IMR-90 (cell line): ENCODE results near the gene TTC1. TPM values are rescaled to one million over a fixed set of nuclear protein-coding genes. Genes with fewer than 3 reads are reported as not detected.

Experiments
- ATAC-seq: fragments of 200-7000 bp; cut with Tn5 transposase; 2 replicates; pipeline ENCODE4 v1.9.1; 2020; ENCODE audit warnings: low read depth, mild to moderate bottlenecking, moderate library complexity
- BruUV-seq: library from RNA; stranded (reverse); fragments of 400-500 nt; replicated peaks from 2 replicates; lab custom pipeline; 2021; lab: Mats Ljungman, UMichigan
- CTCF ChIA-PET: fragments of 300-600 bp; formaldehyde crosslinking; extraction: SDS; loops from one replicate; lab custom pipeline; 2021; ENCODE audit warnings: antibody characterized with exemption; lab: Yijun Ruan, JAX
- POLR2A ChIA-PET: fragments of 300-600 bp; sonication (Branson Sonifier 250); formaldehyde crosslinking; loops from one replicate; lab custom pipeline; 2022; ENCODE audit warnings: antibody characterized with exemption; ENCODE audit not compliant: unreplicated experiment; lab: Charles Lee
- DNase-seq: peaks from one replicate; pipeline ENCODE4 v3.0.0; 2013
- H2AFZ ChIP-seq: replicated peaks from 2 replicates; pipeline ENCODE3; 2013; ENCODE audit warnings: low read length, mild to moderate bottlenecking; ENCODE audit not compliant: poor library complexity
- H2AK5ac ChIP-seq: 2 replicates; pipeline ENCODE4 v1.6.1; 2013; ENCODE audit warnings: low read depth, low read length, inconsistent platforms
- H2AK9ac ChIP-seq: replicated peaks from 2 replicates; pipeline ENCODE3; 2013; ENCODE audit warnings: mild to moderate bottlenecking, low read depth, low read length, moderate library complexity; ENCODE audit not compliant: poor library complexity
- H2BK120ac ChIP-seq: 2 replicates; pipeline ENCODE4 v1.6.1; 2013; ENCODE audit warnings: low read depth, low read length, inconsistent platforms
- H2BK15ac ChIP-seq: 3 replicates; pipeline ENCODE4 v1.6.1; 2013; ENCODE audit warnings: low read depth, low read length, inconsistent platforms
- H2BK20ac ChIP-seq: 2 replicates; pipeline ENCODE4 v1.6.1; 2013; ENCODE audit warnings: low read depth, mild to moderate bottlenecking, inconsistent platforms, low read length, moderate library complexity
- H2BK5ac ChIP-seq: 2 replicates; pipeline ENCODE4 v1.6.1; 2013; ENCODE audit warnings: mild to moderate bottlenecking, low read depth, low read length, inconsistent platforms; ENCODE audit not compliant: poor library complexity, severe bottlenecking
- H3K14ac ChIP-seq: replicated peaks from 2 replicates; pipeline ENCODE4 v1.6.1; 2013; ENCODE audit warnings: low read depth, low read length, inconsistent platforms
- H3K18ac ChIP-seq: 2 replicates; pipeline ENCODE4 v1.6.1; 2013; ENCODE audit warnings: low read depth, low read length, control low read depth
- H3K23ac ChIP-seq: 2 replicates; pipeline ENCODE4 v1.6.1; 2013; ENCODE audit warnings: low read depth, low read length, inconsistent platforms
- H3K27ac ChIP-seq: 2 replicates; pipeline ENCODE4 v1.5.1; 2013; ENCODE audit warnings: mild to moderate bottlenecking, control low read depth, low read length; ENCODE audit not compliant: insufficient read depth
- H3K27me3 ChIP-seq: 2 replicates; pipeline ENCODE4 v1.6.1; 2013; ENCODE audit warnings: low read length; ENCODE audit not compliant: control insufficient read depth, insufficient read depth
- H3K36me3 ChIP-seq: 2 replicates; pipeline ENCODE4 v1.6.1; 2013; ENCODE audit warnings: low read length, mixed read lengths; ENCODE audit not compliant: control insufficient read depth, insufficient read depth
- H3K4ac ChIP-seq: 2 replicates; pipeline ENCODE4 v1.6.1; 2013; ENCODE audit warnings: low read depth, low read length, inconsistent platforms
- H3K4me1 ChIP-seq: 2 replicates; pipeline ENCODE4 v1.6.1; 2013; ENCODE audit warnings: low read length, mixed read lengths; ENCODE audit not compliant: control insufficient read depth, insufficient read depth
- H3K4me2 ChIP-seq: 2 replicates; pipeline ENCODE4 v1.6.1; 2013; ENCODE audit warnings: low read depth, mild to moderate bottlenecking, control low read depth, low read length, moderate library complexity
- H3K4me3 ChIP-seq: 2 replicates; pipeline ENCODE4 v1.5.1; 2013; ENCODE audit warnings: low read depth, mild to moderate bottlenecking, control low read depth, low read length, moderate library complexity; ENCODE audit not compliant: insufficient read depth
- H3K56ac ChIP-seq: 2 replicates; pipeline ENCODE4 v1.6.1; 2013; ENCODE audit warnings: low read length, inconsistent platforms; ENCODE audit not compliant: insufficient read depth; ENCODE audit errors: extremely low read depth
- H3K79me1 ChIP-seq, 2 experiments: 2 replicates each; pipeline ENCODE4 v1.6.1; 2013; ENCODE audit warnings: low read length in 2 of 2, inconsistent platforms in 1 of 2, low read depth in 1 of 2
- H3K9ac ChIP-seq: 2 replicates; pipeline ENCODE4 v1.6.1; 2013; ENCODE audit warnings: low read depth, low read length, control low read depth
- H3K9me1 ChIP-seq: 2 replicates; pipeline ENCODE4 v1.6.1; 2013; ENCODE audit warnings: low read length, inconsistent platforms; ENCODE audit not compliant: insufficient read depth
- H3K9me3 ChIP-seq: 2 replicates; pipeline ENCODE4 v1.6.1; 2013; ENCODE audit warnings: low read length; ENCODE audit not compliant: control insufficient read depth, insufficient read depth
- H4K20me1 ChIP-seq: 2 replicates; pipeline ENCODE4 v1.6.1; 2013; ENCODE audit warnings: low read length, inconsistent platforms; ENCODE audit not compliant: insufficient read depth
- H4K5ac ChIP-seq: 2 replicates; pipeline ENCODE4 v1.6.1; 2013; ENCODE audit warnings: mild to moderate bottlenecking, low read depth, low read length, control low read depth
- H4K8ac ChIP-seq, 2 experiments: 2 replicates each; pipeline ENCODE4 v1.6.1; 2013; ENCODE audit warnings: low read depth in 2 of 2, low read length in 2 of 2, control low read depth in 1 of 2, inconsistent platforms in 1 of 2
- H4K91ac ChIP-seq: 2 replicates; pipeline ENCODE4 v1.6.1; 2013; ENCODE audit warnings: low read depth, low read length, inconsistent platforms; ENCODE audit not compliant: insufficient read depth
- BHLHE40 ChIP-seq: fragments of 150-350 bp; IDR thresholded peaks from 2 replicates; pipeline ENCODE4 v1.6.1; 2016; ENCODE audit warnings: mild to moderate bottlenecking, low read depth, low read length
- CEBPB ChIP-seq: IDR thresholded peaks from 2 replicates; pipeline ENCODE4 v1.6.1; 2012; ENCODE audit warnings: low read depth, low read length, improper control_type of control experiment
- CHD1 ChIP-seq: IDR thresholded peaks from 2 replicates; pipeline ENCODE4 v1.6.1; 2012; ENCODE audit warnings: low read depth, low read length, improper control_type of control experiment
- ELK1 ChIP-seq: fragments of 150-350 bp; IDR thresholded peaks from 2 replicates; pipeline ENCODE4 v1.6.1; 2016; ENCODE audit warnings: low read depth, mild to moderate bottlenecking, low read length, moderate library complexity, borderline replicate concordance
- FOS ChIP-seq: fragments of 150-350 bp; IDR thresholded peaks from 2 replicates; pipeline ENCODE4 v1.6.1; 2016; ENCODE audit warnings: low read depth, low read length
- MAFK ChIP-seq: IDR thresholded peaks from 2 replicates; pipeline ENCODE4 v1.6.1; 2012; ENCODE audit warnings: low read depth, low read length, improper control_type of control experiment
- MAZ ChIP-seq: IDR thresholded peaks from 2 replicates; pipeline ENCODE4 v1.6.1; 2012; ENCODE audit warnings: low read depth, mild to moderate bottlenecking, low read length, improper control_type of control experiment, moderate library complexity, borderline replicate concordance
- MXI1 ChIP-seq: IDR thresholded peaks from 2 replicates; pipeline ENCODE4 v1.6.1; 2012; ENCODE audit warnings: low read depth, mild to moderate bottlenecking, low read length, moderate library complexity, borderline replicate concordance
- NFE2L2 ChIP-seq: fragments of 150-350 bp; IDR thresholded peaks from 2 replicates; pipeline ENCODE4 v1.6.1; 2016; ENCODE audit warnings: low read depth, mild to moderate bottlenecking, low read length
- POLR2A ChIP-seq: IDR thresholded peaks from 2 replicates; pipeline ENCODE4 v1.6.1; 2012; ENCODE audit warnings: mild to moderate bottlenecking, low read depth, low read length
- RAD21 ChIP-seq: IDR thresholded peaks from 2 replicates; pipeline ENCODE4 v1.6.1; 2012; ENCODE audit warnings: low read length, improper control_type of control experiment
- SMC3 ChIP-seq: fragments of 150-350 bp; IDR thresholded peaks from 2 replicates; pipeline ENCODE4 v1.6.1; 2016; ENCODE audit warnings: low read depth, mild to moderate bottlenecking, antibody characterized with exemption, low read length, moderate library complexity
- USF2 ChIP-seq: fragments of 150-350 bp; IDR thresholded peaks from 2 replicates; pipeline ENCODE4 v1.6.1; 2017; ENCODE audit warnings: mild to moderate bottlenecking, antibody characterized with exemption, low read length, low read depth
- WGBS, 2 experiments: methylation state at CpG; one replicate each; pipeline versions ENCODE4 v1.1.5 to v1.1.7; 2013; ENCODE audit warnings: missing lambda C conversion rate in 2 of 2; ENCODE audit not compliant: insufficient read length in 1 of 2; ENCODE audit errors: extremely low coverage in 2 of 2; 5-methylcytosine and 5-hydroxymethylcytosine counted together
- dilution Hi-C: fragments of 300-500 bp; cut with HindIII; formaldehyde crosslinking; loops from one replicate; pipeline ENCODE4 v1.14.3; 2018; ENCODE audit warnings: low sequenced_read_pairs; ENCODE audit not compliant: unreplicated experiment
- in situ Hi-C: fragments of 300-500 bp; cut with MboI; formaldehyde crosslinking; loops from 3 replicates; pipeline ENCODE4 v1.14.3; 2019; ENCODE audit warnings: low sequenced_read_pairs, inconsistent platforms, mixed read lengths
- intact Hi-C: fragments of 100-400 bp; cut with micrococcal nuclease; formaldehyde crosslinking; loops from 2 replicates; pipeline ENCODE4 v1.10.0; 2022
- polyA plus RNA-seq, 3 experiments: library from polyadenylated mRNA; depleted of rRNA; stranded (reverse); fragments of >200 nt; gene quantifications; 2 replicates each; pipeline ENCODE4 v1.2.3, GENCODE V29; 2012; ENCODE audit warnings: low replicate concordance in 1 of 3
- total RNA-seq: library from RNA; depleted of rRNA; stranded (reverse); fragments of >200 nt; gene quantifications from 2 replicates; pipeline ENCODE4 v1.2.3, GENCODE V29; 2012
- TF ChIP-seq, protein P1 (sequence below): conservative IDR thresholded peaks from 2 replicates; pipeline ENCODE4 v1.5.1; 2012; ENCODE audit warnings: mild to moderate bottlenecking, low read depth, low read length, improper control_type of control experiment

TTC1 gene
- total and polyA plus RNA-seq, 2 of the 4 experiments (the other 2 are of a cell fraction): 23.1 to 41.1 TPM

GRCh38 chr5:160061770-160062169 is 52.8 kb downstream of the TTC1 start:
- H2BK5ac ChIP-seq: no peak overlapping the region
- 100% methylated on average over 1 of the region's 3 CpGs; no CpG with 5 or more reads in 1 of the 2 experiments for WGBS, 2 experiments
- no peak overlapping the region for H3K9ac ChIP-seq
- no peaks in the 10 kb centered on the region for H3K27me3 ChIP-seq
- H3K9me3 ChIP-seq: no peaks in the 10 kb centered on the region
- H3K36me3 ChIP-seq: peaks cover 26% of the 10 kb centered on the region
- H3K4me3 ChIP-seq: no peak overlapping the region
- dilution Hi-C loops: no loop called here
- H3K18ac ChIP-seq: no peak overlapping the region
- no peak overlapping the region for H2BK120ac ChIP-seq
- H4K20me1 ChIP-seq: no peaks in the 10 kb centered on the region
- no peak for TF ChIP-seq ELK1
- TF ChIP-seq SMC3: no peak
- no peak for TF ChIP-seq RAD21
- no peak for TF ChIP-seq CEBPB
- TF ChIP-seq CHD1: no peak
- TF ChIP-seq MXI1: no peak
- TF ChIP-seq POLR2A: no peak
- TF ChIP-seq NFE2L2: no peak
- TF ChIP-seq MAFK: no peak
- TF ChIP-seq, protein P1, sequence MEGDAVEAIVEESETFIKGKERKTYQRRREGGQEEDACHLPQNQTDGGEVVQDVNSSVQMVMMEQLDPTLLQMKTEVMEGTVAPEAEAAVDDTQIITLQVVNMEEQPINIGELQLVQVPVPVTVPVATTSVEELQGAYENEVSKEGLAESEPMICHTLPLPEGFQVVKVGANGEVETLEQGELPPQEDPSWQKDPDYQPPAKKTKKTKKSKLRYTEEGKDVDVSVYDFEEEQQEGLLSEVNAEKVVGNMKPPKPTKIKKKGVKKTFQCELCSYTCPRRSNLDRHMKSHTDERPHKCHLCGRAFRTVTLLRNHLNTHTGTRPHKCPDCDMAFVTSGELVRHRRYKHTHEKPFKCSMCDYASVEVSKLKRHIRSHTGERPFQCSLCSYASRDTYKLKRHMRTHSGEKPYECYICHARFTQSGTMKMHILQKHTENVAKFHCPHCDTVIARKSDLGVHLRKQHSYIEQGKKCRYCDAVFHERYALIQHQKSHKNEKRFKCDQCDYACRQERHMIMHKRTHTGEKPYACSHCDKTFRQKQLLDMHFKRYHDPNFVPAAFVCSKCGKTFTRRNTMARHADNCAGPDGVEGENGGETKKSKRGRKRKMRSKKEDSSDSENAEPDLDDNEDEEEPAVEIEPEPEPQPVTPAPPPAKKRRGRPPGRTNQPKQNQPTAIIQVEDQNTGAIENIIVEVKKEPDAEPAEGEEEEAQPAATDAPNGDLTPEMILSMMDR: no peak
- TF ChIP-seq MAZ: no peak
- TF ChIP-seq FOS: no peak
- no peak for TF ChIP-seq BHLHE40
- no peak for TF ChIP-seq USF2
- no peak overlapping the region for H3K56ac ChIP-seq
- CTCF ChIA-PET: no interaction called here
- H2BK20ac ChIP-seq: no peak overlapping the region
- in situ Hi-C loops: no loop called here
- H3K9me1 ChIP-seq: peaks cover 7% of the 10 kb centered on the region; the same call in 1 of the 2 replicates
- BruUV-seq: no TSS peak
- H2AK9ac ChIP-seq: no peak overlapping the region
- no peak overlapping the region for H3K4ac ChIP-seq
- POLR2A ChIA-PET: no interaction called here
- no peak for ATAC-seq
- no peaks in the 10 kb centered on the region for H3K4me1 ChIP-seq
- intact Hi-C loops: no loop called here
- no peak overlapping the region for H4K91ac ChIP-seq
- no peak overlapping the region for H3K23ac ChIP-seq
- no peak overlapping the region for H2BK15ac ChIP-seq
- H3K79me1 ChIP-seq: peaks cover 6 to 8% of the 10 kb centered on the region in 2 experiments
- no peak overlapping the region for H2AFZ ChIP-seq
- no peak overlapping the region for H3K14ac ChIP-seq
- DNase-seq: no peak
- H4K5ac ChIP-seq: no peak overlapping the region
- no peak overlapping the region for H3K4me2 ChIP-seq
- no peak overlapping the region for H2AK5ac ChIP-seq
- H3K27ac ChIP-seq: no peak overlapping the region
- no peak overlapping the region for H4K8ac ChIP-seq
